T follicular helper cell (primary cell): ENCODE results near the gene SFXN1.

ENCODE experiments used
- DNase-seq: peaks from one replicate; pipeline ENCODE4 v3.0.0-alpha.2; 2020; ENCODE audit warnings: low read depth

Gene SFXN1

DNA sequence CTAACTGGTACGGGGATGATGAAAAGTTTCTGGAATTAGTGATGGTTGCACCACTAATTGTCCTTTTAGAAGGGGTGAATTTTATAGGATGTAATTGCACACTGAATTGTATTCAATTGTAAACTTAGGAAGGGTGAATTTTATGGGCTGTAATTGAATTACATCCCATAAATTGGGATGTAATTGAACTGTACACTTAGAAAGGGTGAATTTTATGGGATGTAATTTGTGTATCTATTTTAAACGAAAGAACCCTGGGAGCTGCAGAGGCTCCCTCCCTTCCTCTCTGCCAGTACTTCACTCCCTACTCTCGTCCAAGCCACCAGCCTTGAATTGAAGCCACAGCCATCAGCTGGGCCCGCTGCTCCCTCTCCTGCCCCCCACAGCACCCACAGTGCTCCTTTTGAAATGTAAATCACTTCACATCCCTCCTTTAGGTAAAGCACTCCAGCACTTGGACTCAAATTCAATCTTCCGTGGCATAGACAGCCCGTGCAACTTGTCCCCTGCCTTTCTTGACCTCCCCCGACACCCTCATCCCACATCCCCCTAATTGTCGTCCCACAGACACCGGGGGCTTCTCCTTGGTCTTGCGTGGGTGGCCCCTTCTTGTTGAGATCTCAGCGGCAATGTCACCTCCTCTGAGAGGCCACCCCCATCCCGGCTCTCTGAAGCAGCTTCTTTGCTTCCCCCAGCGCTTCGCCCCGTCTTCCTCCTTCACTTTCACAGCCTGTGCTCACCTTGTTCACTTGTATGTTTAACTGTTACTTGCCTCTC is 95.3 kb downstream of the SFXN1 start:
- no peak for DNase-seq

DNA sequence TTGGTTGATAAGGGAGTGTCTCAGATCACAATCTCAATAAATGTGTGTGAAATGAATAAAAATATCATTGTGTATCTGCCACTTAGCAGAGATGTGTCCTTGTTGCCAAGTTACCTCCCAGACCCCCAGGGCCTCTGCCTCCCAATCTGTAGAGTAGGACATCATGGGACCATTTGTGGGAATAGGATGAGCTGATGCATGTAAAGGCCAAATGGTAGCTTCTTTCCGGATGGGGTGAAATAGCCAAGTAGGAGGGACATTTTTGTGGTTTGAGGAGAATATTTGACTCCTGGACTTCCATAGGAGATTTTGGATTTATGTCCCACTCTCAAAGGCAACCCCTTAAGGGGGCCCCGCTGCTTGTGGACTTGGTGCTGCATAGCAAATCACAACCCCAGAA is 96.9 kb downstream of the SFXN1 start:
- DNase-seq, result no peak

DNA sequence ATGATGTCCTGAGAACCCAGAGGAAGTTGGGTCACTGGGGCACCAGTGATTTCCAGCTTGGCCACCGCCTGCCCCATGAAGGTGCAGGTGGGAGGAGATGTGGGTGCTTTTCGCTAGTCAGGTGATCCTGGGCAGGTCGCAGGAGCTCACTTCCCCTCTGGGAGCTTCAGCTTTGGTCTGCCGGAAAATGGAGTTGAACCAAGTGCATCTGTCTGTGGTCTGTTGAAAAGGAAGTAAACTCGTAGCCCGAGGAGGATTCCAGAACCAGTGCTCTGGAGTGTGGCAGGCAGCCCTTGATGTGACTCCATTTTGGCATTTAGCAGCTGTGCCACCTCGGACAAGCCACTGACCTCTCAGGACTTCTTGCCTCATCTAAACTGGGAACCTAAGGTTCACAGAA is 97.7 kb downstream of the SFXN1 start:
- no peak for DNase-seq

DNA sequence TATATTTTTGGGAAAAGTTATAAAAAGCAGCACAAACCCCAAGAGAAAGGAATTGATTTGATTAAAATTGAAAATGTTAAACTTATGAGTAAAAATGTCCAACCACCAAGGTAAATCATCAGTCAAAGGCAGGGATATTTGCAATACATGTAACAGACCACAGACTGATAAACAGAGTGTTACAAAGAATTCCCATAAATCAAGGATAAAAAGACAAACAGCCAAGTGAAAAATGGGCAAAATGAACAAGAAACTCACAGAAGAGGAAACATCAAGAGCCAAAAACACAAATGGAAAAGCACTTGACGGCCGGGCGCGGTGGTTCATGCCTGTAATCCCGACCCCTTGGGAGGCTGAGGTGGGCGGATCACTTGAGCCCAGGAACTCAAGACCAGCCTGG is 98.2 kb downstream of the SFXN1 start:
- no peak for DNase-seq
